Esophagus muscularis mucosa (tissue), 3 donors: Measurements from ENCODE around the gene HGD.

Experiments
- POLR2AphosphoS5 ChIP-seq, 2 donors: sonication (generic); formaldehyde crosslinking; IDR thresholded peaks; one replicate each; pipeline ENCODE4 v1.6.1; 2017; ENCODE audit warnings: antibody characterized with exemption in 2 of 2
- TF ChIP-seq, protein P1 (sequence below), 3 experiments: fragments of 200-600 bp in 2 of 3; fragments of 450-650 bp in 1 of 3; sonication (generic) in 2 of 3; IDR thresholded peaks; one replicate each; pipeline ENCODE4 v1.5.1; 2017 to 2019; ENCODE audit warnings: antibody characterized with exemption in 3 of 3, mild to moderate bottlenecking in 2 of 3, moderate library complexity in 1 of 3

DNA sequence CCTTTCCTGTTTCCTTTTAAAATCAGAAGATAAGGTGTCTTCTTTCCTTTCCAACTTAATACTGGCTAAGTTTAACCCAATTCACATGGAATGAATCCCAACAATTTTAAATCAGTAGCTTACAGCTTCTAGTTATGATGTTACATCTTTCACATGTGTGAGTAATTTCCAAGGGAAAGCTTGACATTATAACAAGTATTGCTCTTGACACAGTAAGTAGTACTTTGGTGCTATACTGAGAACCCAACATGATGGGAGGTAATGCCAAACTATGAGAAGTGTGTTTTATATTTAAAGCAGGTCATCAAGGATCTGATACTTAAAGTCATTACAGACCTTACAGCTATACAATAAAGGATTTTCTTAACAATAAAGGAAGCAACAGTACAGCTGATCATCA is 31.2 kb upstream of the HGD start:
- TF ChIP-seq, protein P1, sequence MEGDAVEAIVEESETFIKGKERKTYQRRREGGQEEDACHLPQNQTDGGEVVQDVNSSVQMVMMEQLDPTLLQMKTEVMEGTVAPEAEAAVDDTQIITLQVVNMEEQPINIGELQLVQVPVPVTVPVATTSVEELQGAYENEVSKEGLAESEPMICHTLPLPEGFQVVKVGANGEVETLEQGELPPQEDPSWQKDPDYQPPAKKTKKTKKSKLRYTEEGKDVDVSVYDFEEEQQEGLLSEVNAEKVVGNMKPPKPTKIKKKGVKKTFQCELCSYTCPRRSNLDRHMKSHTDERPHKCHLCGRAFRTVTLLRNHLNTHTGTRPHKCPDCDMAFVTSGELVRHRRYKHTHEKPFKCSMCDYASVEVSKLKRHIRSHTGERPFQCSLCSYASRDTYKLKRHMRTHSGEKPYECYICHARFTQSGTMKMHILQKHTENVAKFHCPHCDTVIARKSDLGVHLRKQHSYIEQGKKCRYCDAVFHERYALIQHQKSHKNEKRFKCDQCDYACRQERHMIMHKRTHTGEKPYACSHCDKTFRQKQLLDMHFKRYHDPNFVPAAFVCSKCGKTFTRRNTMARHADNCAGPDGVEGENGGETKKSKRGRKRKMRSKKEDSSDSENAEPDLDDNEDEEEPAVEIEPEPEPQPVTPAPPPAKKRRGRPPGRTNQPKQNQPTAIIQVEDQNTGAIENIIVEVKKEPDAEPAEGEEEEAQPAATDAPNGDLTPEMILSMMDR (IDR thresholded peaks at IDR 0.05): no peak
- no peak for TF ChIP-seq POLR2AphosphoS5 (IDR thresholded peaks at IDR 0.05)
